Ovary (tissue), 9 donors: Measurements from ENCODE around the gene MAPK1. TPM values are rescaled to one million over a fixed set of nuclear protein-coding genes. Genes with fewer than 3 reads are reported as not detected.
"Not testable (repeated sequence)": the region's sequence is repeated elsewhere in the genome, so short reads cannot be mapped to it uniquely, and the experiment has no call there.

Experiments
- DNase-seq, 5 donors: peaks; one replicate each; pipeline ENCODE4 v3.0.0-alpha.2; 2019 to 2020
- H3K27ac ChIP-seq, 2 donors: fragments of 200-600 bp; one replicate each; pipeline versions ENCODE4 v1.5.1 to v1.8.0; 2019 to 2022
- H3K27me3 ChIP-seq: fragments of 200-600 bp; one replicate; pipeline ENCODE4 v1.8.0; 2022
- H3K36me3 ChIP-seq: fragments of 200-600 bp; sonication (generic); one replicate; pipeline ENCODE4 v1.5.1; 2019
- H3K4me1 ChIP-seq: one replicate; pipeline ENCODE4 v1.8.1; 2013; ENCODE audit warnings: mild to moderate bottlenecking, moderate library complexity; ENCODE audit not compliant: insufficient read depth
- H3K4me3 ChIP-seq: fragments of 200-600 bp; sonication (generic); one replicate; pipeline ENCODE4 v1.5.1; 2017
- H3K9me3 ChIP-seq, 2 donors: fragments of 200-600 bp in 1 of 2; sonication (generic) in 1 of 2; one replicate each; pipeline versions ENCODE4 v1.5.1 to v1.8.1; 2013 to 2019; ENCODE audit warnings: mild to moderate bottlenecking in 1 of 2, moderate library complexity in 1 of 2
- CTCF ChIP-seq, 3 donors: fragments of 450-650 bp in 2 of 3; fragments of 200-600 bp in 1 of 3; IDR thresholded peaks; one replicate each; pipeline versions ENCODE4 v1.5.1 to v1.8.0; 2016 to 2022; ENCODE audit warnings: antibody characterized with exemption in 3 of 3, mild to moderate bottlenecking in 1 of 3
- EP300 ChIP-seq: sonication (generic); formaldehyde crosslinking; IDR thresholded peaks from one replicate; pipeline ENCODE4 v1.6.1; 2017; ENCODE audit warnings: antibody characterized with exemption
- POLR2A ChIP-seq: fragments of 450-650 bp; IDR thresholded peaks from one replicate; pipeline ENCODE4 v1.6.1; 2017; ENCODE audit warnings: antibody characterized with exemption, mild to moderate bottlenecking, moderate library complexity
- WGBS, 3 donors: extraction: QIAGEN DNeasy Blood & Tissue Kit in 1 of 3; methylation state at CpG; one replicate each; pipeline versions ENCODE4 v1.1.5 to v1.1.7; 2013 to 2017; 5-methylcytosine and 5-hydroxymethylcytosine counted together
- intact Hi-C, 4 donors: fragments of 100-400 bp; cut with DNase I; formaldehyde crosslinking; loops; one replicate each; pipeline versions ENCODE4 v1.11.0 to v1.15.1; 2022 to 2023
- polyA plus RNA-seq, 2 donors: library from polyadenylated mRNA; stranded (reverse); fragments of 200-250 nt in 1 of 2; fragments of 350-450 nt in 1 of 2; fragmentation: Illumina TruSeq in 1 of 2; extraction: RNeasy Lipid Tissue Mini Kit (QIAGEN cat#74804) in 1 of 2; gene quantifications; one replicate each; pipeline ENCODE4 v1.2.3, GENCODE V29; 2013 to 2014
- total RNA-seq, 7 donors: library from RNA; depleted of rRNA in 2 of 7; stranded (reverse); fragments of >200 nt in 2 of 7; fragmentation: NEBNext Ultra II Directional in 3 of 7; extraction: Animal tissue kit (Norgen Biotek cat#: 25700) in 3 of 7; gene quantifications; one replicate each; pipeline versions ENCODE4 v1.1.0 to v1.2.4, GENCODE V29; 2016 to 2023
- donor health status: DM: no; HTN: no; CAD: no; lungs with moderate emphysema.
- donor health status: DM: no; HTN: no; CAD: no.
- donor health status: Bipolar disorder and iron deficiency.
- donor health status: DM: yes; HTN: yes; CAD: no.
- donor health status: DM: no; HTN: no; CAD: no.
- donor health status: DM: yes; HTN: yes; CAD: no.

The MAPK1 gene
- total and polyA plus RNA-seq, 9 donors: 12.3 to 125 (median 98.1) TPM

GRCh38 chr22:21791635-21792625, 75.5 kb downstream of the MAPK1 start:
- H3K27ac ChIP-seq: no peak overlapping the region
- H3K9me3 ChIP-seq: no peaks in the 10 kb centered on the region
- TF ChIP-seq POLR2A (no peak), EP300 (no peak), CTCF (IDR thresholded peaks at IDR 0.05) (no peak)
- intact Hi-C loops: loop anchor here in 1 of 4 donors (10.0 kb wide), 1 partner anchor 77 kb away; no protein-coding TSS in a partner anchor
- H3K27me3 ChIP-seq: no peaks in the 10 kb centered on the region
- H3K4me1 ChIP-seq: no peaks in the 10 kb centered on the region
- DNase-seq: no peak
- H3K4me3 ChIP-seq: no peak overlapping the region
- no peaks in the 10 kb centered on the region for H3K36me3 ChIP-seq
- 72 to 76% (median 76%) methylated on average over 11 of the region's 11 CpGs for WGBS, 3 donors

GRCh38 chr22:21790849-21791610, 76.4 kb downstream of the MAPK1 start:
- 93 to 95% (median 95%) methylated on average over 11 of the region's 11 CpGs for WGBS, 3 donors
- H3K4me3 ChIP-seq, DNase-seq, H3K27ac ChIP-seq, H3K4me1 ChIP-seq, H3K27me3 ChIP-seq, H3K9me3 ChIP-seq, H3K36me3 ChIP-seq: not testable (repeated sequence)
- intact Hi-C loops: loop anchor here in 1 of 4 donors (10.0 kb wide), 1 partner anchor 76 kb away; no protein-coding TSS in a partner anchor

- Histone ChIP-seq H3K4me3 (no peak overlapping the region), H3K9me3 (no peaks in the 10 kb centered on the region), H3K27ac (no peak overlapping the region), H3K27me3 (no peaks in the 10 kb centered on the region), H3K36me3 (no peaks in the 10 kb centered on the region), H3K4me1 (no peaks in the 10 kb centered on the region)
- no peak for DNase-seq
- intact Hi-C loops: loop anchor here in 1 of 4 donors (10.0 kb wide), 1 partner anchor 76 kb away; no protein-coding TSS in a partner anchor
- TF ChIP-seq CTCF (IDR thresholded peaks at IDR 0.05): no peak
- TF ChIP-seq EP300: no peak
- TF ChIP-seq POLR2A: no peak
Observed at GRCh38 chr22:21790359-21790758, 77.1 kb downstream of the MAPK1 start.

GRCh38 chr22:21787565-21787964, 79.9 kb downstream of the MAPK1 start:
- WGBS, 3 donors: 94 to 98% (median 95%) methylated on average over 10 of the region's 10 CpGs
- H3K36me3 ChIP-seq, intact Hi-C loops: not testable (repeated sequence)

GRCh38 chr22:21780259-21780658, 87.2 kb downstream of the MAPK1 start:
- no peak for DNase-seq
- H3K36me3 ChIP-seq: no peaks in the 10 kb centered on the region
- H3K4me3 ChIP-seq: no peak overlapping the region
- H3K27ac ChIP-seq: no peak overlapping the region
- WGBS, 3 donors: 96 to 99% (median 98%) methylated on average over 2 of the region's 2 CpGs
- no peaks in the 10 kb centered on the region for H3K9me3 ChIP-seq
- no peaks in the 10 kb centered on the region for H3K27me3 ChIP-seq
- no peak for TF ChIP-seq POLR2A
- TF ChIP-seq EP300: no peak
- no peak for TF ChIP-seq CTCF (IDR thresholded peaks at IDR 0.05)
- intact Hi-C loops: no loop called here
- peaks cover 2% of the 10 kb centered on the region for H3K4me1 ChIP-seq

More at GRCh38 chr22:21787565-21787964, 79.9 kb downstream of the MAPK1 start:
- H3K4me3 ChIP-seq, DNase-seq, H3K27ac ChIP-seq, H3K9me3 ChIP-seq, H3K27me3 ChIP-seq, H3K4me1 ChIP-seq: not testable (repeated sequence)
